Stimulated activated CD4-positive, alpha-beta T cell treated with anti-CD3 and anti-CD28 coated beads, Interleukin-4, amount 100 ng/mL, for 1 hour (primary cell): ENCODE results near the gene TRIM34.
"Not testable (repeated sequence)": the region's sequence is repeated elsewhere in the genome, so short reads cannot be mapped to it uniquely, and the experiment has no call there.

ENCODE experiments used
- DNase-seq: peaks from one replicate; pipeline ENCODE4 v3.0.0-alpha.2; 2020

Gene TRIM34, protein sequence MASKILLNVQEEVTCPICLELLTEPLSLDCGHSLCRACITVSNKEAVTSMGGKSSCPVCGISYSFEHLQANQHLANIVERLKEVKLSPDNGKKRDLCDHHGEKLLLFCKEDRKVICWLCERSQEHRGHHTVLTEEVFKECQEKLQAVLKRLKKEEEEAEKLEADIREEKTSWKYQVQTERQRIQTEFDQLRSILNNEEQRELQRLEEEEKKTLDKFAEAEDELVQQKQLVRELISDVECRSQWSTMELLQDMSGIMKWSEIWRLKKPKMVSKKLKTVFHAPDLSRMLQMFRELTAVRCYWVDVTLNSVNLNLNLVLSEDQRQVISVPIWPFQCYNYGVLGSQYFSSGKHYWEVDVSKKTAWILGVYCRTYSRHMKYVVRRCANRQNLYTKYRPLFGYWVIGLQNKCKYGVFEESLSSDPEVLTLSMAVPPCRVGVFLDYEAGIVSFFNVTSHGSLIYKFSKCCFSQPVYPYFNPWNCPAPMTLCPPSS

DNA sequence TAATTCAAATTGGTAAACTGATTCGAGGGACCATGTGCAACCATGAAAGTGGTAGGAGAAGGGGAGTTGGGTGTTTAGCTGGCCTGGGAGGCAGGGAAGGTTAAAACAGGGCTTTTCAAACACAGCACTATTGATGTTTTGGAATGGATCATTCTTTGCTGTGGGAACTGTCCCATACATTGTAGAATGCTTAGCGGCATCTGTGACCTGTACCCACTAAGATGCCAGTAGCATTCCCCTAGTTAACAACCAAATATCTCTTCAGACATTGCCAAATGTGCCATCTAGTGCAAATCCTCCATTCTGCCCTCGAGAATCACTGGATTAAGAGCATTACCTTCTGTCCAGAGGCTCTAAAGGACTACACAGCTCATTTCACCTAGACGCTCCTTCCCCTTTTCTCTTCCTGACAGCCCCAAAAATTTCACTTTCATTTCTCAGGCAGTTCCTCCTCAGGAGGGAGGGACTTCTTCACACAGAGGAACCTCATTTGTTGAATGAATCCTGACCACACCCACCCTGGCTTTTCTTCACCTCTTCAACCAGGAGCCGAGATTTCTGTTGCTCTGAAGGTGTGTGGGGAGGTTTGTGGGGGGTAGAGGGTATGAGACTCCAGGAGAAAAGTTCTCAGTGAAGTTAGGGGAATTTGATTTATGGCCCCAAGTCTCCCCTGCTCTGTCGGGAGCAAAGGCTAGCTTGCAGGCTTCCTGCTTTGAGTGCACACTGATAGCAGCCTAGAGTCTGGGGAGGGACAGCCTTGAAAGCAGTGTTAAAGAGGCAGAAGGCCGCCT, at the start of gene TRIM34:
TRIM34 (plus strand) TSS at position 513 of the 791 bp plus-strand sequence. CDS start 7,331 bp downstream, outside the sequence.
- peak; percentile 30 for DNase-seq

DNA sequence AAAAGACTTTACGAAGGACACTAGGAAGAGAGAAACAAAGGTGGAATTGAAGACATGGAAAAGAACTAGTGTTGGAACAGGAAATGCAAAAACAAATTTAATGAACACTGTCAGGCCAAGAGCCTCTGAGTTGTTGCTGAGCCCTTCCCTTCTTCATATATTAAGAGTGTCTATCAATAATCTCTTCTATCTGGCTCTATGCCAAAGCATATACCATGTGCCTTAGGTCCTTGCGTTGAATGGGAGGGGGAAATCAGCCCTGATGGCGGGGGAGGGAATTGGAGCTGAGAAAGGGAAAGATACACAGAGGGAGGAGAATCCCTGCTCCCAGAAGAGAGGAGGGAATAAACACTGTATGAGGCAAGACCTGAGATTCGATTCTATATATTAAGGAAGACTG, 49.6 kb upstream of the TRIM34 start:
- no peak for DNase-seq

DNA sequence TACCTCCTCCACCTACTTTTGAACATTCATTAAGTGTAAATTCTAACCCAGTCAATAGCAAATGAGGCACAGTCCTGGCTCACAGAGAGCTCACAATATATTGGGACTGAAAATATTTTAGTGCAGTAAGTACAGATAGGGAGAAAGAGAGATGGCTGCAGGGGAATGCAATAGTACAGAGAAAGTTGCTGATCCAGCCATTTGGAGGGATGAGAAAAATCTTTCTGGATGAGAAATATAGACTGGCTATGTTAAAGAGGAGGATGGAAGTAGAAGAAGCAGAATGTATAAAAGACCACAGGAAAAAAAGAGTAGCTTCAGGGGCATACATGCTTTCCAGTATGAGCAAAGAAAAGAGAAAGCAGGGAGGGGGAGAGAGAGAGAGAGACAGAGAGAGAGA, 47.7 kb upstream of the TRIM34 start:
- no peak for DNase-seq

GRCh38 chr11:5580577-5580976, 44.2 kb upstream of the TRIM34 start, which contains the start of gene OR52B6:
Gene OR52B6 (plus strand): TSS chr11:5580877. CDS start chr11:5580877, 0 bp downstream.
- no peak for DNase-seq

- no peak for DNase-seq
Observed at GRCh38 chr11:5581014-5581413, 43.8 kb upstream of the TRIM34 start.

DNA sequence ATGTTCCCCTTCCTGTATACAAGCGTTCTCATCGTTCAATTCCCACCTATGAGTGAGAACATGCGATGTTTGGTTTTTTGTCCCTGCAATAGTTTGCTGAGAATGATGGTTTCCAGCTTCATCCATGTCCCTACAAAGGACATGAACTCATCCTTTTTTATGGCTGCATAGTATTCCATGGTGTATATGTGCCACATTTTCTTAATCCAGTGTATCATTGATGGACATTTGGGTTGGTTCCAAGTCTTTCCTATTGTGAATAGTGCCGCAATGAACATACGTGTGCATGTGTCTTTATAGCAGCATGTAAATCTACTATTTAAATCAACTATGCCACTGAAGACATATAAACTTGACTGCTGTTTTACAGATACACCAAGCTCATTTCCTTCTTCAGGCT, 40.3 kb upstream of the TRIM34 start:
- DNase-seq: not testable (repeated sequence)

DNA sequence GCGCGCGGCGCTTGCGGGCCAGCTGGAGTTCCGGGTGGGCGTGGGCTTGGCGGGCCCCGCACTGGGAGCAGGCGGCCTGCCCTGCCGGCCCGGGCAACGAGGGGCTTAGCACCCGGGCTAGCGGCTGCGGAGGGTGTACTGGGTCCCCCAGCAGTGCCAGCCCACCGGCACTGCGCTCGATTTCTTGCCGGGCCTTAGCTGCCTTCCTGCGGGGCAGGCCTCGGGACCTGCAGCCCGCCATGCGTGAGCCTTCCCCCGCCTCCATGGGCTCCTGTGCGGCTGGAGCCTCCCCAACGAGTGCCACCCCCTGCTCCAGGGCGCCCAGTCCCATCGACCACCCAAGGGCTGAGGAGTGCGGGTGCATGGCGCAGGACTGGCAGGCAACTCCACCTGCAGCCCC, 34.9 kb upstream of the TRIM34 start:
- DNase-seq: not testable (repeated sequence)

GRCh38 chr11:5591613-5592012, 33.2 kb upstream of the TRIM34 start:
- DNase-seq: no peak

DNA sequence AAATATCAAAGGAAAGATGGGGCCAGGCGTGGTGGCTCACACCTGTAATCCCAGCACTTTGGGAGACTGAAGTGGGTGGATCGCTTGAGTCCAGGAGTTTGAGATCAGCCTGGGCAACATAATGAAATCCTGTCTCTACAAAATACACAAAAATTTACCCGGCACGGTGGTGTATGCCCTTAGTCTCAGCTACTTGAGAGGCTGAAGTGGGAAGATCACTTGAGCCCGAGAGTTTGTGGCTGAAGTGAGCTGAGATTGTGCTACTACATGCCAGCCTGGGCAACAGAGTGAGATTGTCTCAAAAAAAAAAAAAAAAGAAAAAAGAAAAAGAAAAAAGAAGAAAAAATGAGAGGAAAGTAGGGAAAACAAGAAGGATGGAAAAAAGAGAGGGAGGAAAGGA, 32.2 kb upstream of the TRIM34 start:
- DNase-seq: no peak

DNA sequence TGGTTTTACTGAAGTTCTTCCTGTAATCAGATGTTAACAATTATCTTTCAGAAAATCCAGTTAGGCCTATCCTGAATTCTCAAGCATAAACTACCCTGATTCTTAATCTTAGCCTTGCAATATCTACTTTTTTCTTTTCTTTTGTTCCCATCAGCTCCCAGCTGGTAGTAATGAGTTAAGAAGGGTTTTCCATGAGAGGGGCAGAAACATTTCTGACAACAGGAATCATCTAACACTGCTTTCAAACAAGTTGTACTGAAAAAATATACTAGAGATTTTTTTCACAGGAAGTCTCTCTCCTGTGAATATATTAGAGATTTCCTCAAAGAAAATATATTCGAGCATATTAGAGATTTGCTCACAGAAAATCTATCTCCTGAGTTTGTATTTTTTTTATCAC, 31.7 kb upstream of the TRIM34 start:
- DNase-seq: no peak

- peak; percentile 3 for DNase-seq
Observed at GRCh38 chr11:5596607-5597201, 28.1 kb upstream of the TRIM34 start, which contains the start of gene TRIM6. Gene TRIM6 (plus strand): TSS chr11:5596637. CDS start chr11:5596898, 261 bp downstream.

GRCh38 chr11:5597953-5598352, 26.8 kb upstream of the TRIM34 start:
- no peak for DNase-seq

- DNase-seq: peak; percentile 50
Observed at GRCh38 chr11:5600374-5600851, 24.4 kb upstream of the TRIM34 start.

DNA sequence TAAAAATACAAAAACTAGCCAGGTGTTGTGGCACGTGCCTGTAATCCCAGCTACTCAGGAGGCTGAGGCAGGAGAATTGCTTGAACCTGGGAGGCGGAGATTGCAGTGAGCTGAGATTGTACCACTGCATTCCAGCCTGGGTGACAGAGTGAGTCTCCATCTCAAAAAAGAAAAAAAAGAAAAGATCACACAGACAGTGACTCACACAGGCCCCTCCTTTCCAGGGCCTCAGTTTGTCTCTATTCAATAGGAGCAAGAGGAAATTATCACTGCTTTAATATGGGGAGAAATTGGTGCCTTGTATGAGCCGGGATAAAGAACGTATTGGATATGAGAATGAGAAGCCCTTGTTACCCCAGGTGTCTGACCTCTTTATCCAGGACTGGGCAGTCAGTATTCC, 22.0 kb upstream of the TRIM34 start:
- not testable (repeated sequence) for DNase-seq

- DNase-seq: no peak
Observed at GRCh38 chr11:5603326-5603725, 21.5 kb upstream of the TRIM34 start.

DNA sequence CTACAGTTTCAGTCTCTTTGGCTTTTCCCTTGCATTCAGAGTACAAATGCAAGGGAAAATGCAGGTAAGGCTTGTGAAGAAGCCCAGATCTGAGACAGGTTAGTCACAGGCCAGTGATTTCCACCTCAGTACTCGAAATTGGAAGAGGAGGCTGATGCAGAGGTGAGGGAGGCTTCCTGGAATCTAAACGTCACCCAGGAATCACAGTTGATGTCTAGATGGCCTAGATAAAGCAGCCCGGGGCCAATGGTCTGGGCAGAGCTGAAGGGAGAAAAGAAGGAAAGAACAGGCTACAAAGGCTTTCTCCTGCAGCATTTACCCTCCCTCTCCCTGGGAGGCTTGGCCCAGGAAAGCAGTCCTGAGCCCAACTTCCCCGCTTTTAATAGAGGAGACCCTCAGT, 19.9 kb upstream of the TRIM34 start:
- no peak for DNase-seq

GRCh38 chr11:5605849-5606248, 19.0 kb upstream of the TRIM34 start:
- no peak for DNase-seq

DNA sequence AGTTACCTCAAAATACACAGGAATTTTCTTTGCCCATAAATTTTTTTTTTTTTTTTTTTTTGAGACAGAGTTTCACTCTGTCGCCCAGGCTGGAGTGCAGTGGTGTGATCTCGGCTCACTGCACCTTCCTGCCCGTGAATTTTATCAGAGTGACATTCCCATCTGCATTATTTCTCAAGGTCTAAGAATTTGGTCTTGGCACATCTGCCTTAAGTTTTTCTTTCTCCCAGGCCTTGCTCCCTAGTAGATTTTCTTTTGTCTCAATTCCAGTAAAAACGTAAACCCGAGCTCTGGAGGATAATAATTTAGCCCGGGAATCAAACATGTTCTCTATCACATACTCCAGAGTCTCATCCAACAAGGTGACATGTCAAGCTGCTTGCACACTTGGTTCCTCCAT, 16.0 kb upstream of the TRIM34 start:
- no peak for DNase-seq

DNA sequence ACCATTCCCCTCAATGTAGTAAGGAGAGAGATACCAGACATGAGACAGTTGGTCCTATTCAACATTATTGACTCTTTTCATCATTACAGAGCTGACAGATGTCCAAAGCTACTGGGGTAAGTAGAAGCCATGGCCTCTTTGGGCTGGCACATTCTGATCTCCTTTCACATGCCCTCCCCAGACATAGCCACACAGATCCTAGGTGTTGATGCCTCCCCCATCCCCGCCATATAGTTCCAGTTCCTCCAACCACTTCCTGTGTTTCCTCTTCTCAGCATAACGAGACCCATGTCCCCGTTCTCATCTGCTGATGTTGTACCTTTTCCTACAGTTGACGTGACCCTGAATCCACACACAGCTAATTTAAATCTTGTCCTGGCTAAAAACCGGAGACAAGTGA, 14.4 kb upstream of the TRIM34 start:
- no peak for DNase-seq

- DNase-seq: no peak
Observed at GRCh38 chr11:5611627-5612026, 13.2 kb upstream of the TRIM34 start.

DNA sequence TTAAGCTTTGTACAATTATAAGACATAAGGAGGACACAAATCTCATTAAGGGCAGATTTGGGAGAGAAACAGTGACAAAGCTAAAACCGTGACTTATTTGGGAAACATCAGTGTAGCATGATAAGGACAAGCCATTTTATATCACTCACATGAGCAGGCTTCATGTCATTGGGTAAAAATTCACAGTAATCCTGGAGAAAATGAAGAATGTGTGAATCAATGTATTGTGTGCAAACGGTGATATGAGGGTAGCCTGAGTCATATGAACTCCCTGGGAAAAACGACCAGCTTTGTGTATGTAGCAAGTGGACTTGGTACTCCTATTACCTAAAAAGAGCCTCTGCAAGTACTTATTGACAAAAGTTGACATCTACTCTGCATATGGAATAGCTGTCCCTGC, 6.0 kb upstream of the TRIM34 start:
- no peak for DNase-seq

DNA sequence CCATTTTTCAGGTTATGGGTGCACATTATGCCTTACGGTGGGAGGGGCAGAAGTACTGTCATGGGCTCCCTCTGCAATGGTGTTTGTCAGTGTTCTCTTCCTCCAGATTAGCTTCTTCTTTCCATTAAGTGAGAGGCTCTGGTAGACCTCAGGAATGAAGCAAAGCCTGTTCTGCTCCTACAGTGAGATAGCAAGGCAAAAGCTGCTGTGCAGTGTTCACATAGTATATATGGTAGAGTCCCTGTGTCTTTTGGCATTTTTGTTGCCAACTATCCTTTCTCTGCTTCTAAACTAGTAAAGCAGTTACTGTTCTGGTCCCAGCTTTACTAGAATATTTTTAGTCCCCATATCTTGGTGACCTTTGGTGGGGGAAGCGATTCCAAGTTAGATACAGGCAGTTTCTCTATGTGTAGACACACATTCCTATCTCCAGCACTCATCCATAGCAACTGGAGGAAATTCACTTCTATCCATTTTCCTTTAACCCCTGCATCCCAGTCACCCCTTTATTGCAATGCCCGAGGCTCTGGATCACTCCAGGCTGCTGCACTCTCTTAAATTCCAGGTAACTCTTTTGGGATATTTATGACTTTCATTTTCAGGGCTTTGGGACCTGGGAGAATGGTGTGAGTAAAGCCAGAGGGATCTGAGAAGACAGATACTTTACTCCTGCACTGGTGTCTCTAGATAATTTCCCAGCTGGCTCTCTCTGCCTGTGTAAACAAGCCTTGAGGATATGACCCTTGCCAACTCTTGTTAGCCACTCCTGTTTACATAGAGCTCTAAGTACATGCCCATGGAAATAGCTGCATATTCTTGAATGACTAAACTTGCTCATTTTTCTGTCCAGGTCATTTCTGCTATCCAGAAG, 3.9 kb upstream of the TRIM34 start:
- DNase-seq: no peak
